Transverse colon (tissue), 3 donors: ENCODE data around the gene TLCD3A.

Source experiments
- EP300 ChIP-seq: sonication (generic); formaldehyde crosslinking; IDR thresholded peaks from one replicate; pipeline ENCODE4 v1.6.1; 2017; ENCODE audit warnings: antibody characterized with exemption, low read depth
- POLR2A ChIP-seq: fragments of 450-650 bp; IDR thresholded peaks from one replicate; pipeline ENCODE4 v1.6.1; 2016; ENCODE audit warnings: antibody characterized with exemption, mild to moderate bottlenecking, moderate library complexity
- TF ChIP-seq, protein P1 (sequence below), 5 experiments: fragments of 200-600 bp in 3 of 5; fragments of 450-650 bp in 2 of 5; sonication (generic) in 3 of 5; IDR thresholded peaks; 1 replicate in 2 of 5; 2 replicates in 3 of 5; pipeline ENCODE4 v1.5.1; 2016 to 2017; ENCODE audit warnings: antibody characterized with exemption in 5 of 5, inconsistent platforms in 3 of 5, mild to moderate bottlenecking in 2 of 5, moderate library complexity in 1 of 5

DNA sequence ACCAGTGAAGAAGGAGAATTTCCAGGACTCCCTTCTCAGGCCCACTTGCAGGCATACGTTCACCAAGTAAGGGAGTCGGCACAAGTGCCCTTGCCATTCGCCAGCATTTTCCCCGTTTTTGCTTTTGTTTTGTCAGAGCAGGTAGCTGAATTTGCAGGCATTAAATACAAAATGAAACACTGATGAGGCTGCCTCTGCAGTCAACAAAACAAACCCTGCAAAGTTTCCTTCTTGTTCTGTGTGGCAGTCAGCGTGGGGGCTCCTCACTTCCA, 41.9 kb downstream of the TLCD3A start:
- TF ChIP-seq, protein P1, sequence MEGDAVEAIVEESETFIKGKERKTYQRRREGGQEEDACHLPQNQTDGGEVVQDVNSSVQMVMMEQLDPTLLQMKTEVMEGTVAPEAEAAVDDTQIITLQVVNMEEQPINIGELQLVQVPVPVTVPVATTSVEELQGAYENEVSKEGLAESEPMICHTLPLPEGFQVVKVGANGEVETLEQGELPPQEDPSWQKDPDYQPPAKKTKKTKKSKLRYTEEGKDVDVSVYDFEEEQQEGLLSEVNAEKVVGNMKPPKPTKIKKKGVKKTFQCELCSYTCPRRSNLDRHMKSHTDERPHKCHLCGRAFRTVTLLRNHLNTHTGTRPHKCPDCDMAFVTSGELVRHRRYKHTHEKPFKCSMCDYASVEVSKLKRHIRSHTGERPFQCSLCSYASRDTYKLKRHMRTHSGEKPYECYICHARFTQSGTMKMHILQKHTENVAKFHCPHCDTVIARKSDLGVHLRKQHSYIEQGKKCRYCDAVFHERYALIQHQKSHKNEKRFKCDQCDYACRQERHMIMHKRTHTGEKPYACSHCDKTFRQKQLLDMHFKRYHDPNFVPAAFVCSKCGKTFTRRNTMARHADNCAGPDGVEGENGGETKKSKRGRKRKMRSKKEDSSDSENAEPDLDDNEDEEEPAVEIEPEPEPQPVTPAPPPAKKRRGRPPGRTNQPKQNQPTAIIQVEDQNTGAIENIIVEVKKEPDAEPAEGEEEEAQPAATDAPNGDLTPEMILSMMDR (IDR thresholded peaks at IDR 0.05) = no peak
- TF ChIP-seq EP300 (no peak), POLR2A (no peak)
